Cardiac fibroblast (primary cell): Measurements from ENCODE around the gene ANKRD29.

Source experiments
- DNase-seq, 2 donors: peaks; one replicate each; pipeline versions ENCODE4 v3.0.0 to v3.0.0-alpha.2; 2010; ENCODE audit warnings: low read depth in 2 of 2
- H3K4me3 ChIP-seq, 2 donors: replicated peaks in 1 of 2; 1 replicate in 1 of 2; 2 replicates in 1 of 2; pipeline ENCODE4 v1.5.1; 2011; ENCODE audit warnings: low read depth in 2 of 2, low read length in 2 of 2, mild to moderate bottlenecking in 2 of 2, moderate library complexity in 1 of 2
- TF ChIP-seq, protein P1 (sequence below): IDR thresholded peaks from one replicate; pipeline ENCODE4 v1.5.1; 2011; ENCODE audit warnings: low read depth, mild to moderate bottlenecking, low read length, inconsistent platforms

The ANKRD29 gene

DNA sequence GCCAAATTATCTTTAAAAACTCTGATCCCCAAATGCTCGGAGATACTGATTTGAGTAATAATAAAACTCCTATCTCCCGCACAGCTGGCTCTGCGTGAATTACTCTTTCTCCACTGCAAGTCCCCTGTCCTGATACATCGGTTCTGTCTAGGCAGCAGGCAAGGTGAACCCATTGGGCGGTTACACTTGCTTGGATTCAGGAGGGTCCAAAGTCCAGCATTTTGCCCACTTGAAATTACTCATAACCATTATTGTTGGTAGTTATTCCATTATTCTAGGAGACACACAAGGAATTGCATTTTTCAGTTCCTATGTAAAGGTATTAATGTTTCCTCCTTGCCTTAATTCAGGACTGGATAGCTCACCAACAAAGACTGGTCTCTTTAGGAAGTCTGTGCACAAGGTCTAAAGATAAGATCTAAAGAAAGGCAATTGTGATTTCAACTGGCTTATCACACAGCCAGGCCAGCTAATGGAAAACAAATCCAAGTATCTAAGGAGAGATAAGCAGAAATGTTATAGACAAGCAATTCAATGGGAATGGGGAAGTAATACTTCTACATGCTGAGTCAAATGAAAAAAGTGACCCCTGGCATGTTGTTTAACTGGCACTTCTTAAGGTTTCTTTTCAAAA, 53.2 kb downstream of the ANKRD29 start:
- H3K4me3 ChIP-seq, result no peak overlapping the region
- TF ChIP-seq, protein P1, sequence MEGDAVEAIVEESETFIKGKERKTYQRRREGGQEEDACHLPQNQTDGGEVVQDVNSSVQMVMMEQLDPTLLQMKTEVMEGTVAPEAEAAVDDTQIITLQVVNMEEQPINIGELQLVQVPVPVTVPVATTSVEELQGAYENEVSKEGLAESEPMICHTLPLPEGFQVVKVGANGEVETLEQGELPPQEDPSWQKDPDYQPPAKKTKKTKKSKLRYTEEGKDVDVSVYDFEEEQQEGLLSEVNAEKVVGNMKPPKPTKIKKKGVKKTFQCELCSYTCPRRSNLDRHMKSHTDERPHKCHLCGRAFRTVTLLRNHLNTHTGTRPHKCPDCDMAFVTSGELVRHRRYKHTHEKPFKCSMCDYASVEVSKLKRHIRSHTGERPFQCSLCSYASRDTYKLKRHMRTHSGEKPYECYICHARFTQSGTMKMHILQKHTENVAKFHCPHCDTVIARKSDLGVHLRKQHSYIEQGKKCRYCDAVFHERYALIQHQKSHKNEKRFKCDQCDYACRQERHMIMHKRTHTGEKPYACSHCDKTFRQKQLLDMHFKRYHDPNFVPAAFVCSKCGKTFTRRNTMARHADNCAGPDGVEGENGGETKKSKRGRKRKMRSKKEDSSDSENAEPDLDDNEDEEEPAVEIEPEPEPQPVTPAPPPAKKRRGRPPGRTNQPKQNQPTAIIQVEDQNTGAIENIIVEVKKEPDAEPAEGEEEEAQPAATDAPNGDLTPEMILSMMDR, result no peak
- no peak for DNase-seq

DNA sequence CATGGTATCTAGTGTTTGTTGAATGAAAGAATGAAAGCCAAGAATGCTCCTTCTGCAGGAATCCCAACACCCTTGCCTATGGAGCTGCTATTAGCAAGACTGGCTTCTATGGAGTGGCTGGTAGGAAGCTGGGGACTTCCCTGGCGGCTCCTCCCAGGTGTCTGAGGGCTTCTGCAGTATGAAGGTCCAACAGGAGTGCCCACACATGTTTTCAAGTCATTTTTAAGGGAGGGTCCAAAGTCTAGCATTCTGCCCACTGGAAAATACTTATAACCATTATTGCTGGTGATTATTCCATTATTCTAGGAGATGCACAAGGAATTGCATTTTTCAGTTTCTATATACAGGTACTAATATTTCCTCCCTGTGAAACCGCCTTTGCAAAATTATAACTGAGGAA, 54.5 kb downstream of the ANKRD29 start:
- TF ChIP-seq, protein P1, result no peak
- no peak overlapping the region for H3K4me3 ChIP-seq

DNA sequence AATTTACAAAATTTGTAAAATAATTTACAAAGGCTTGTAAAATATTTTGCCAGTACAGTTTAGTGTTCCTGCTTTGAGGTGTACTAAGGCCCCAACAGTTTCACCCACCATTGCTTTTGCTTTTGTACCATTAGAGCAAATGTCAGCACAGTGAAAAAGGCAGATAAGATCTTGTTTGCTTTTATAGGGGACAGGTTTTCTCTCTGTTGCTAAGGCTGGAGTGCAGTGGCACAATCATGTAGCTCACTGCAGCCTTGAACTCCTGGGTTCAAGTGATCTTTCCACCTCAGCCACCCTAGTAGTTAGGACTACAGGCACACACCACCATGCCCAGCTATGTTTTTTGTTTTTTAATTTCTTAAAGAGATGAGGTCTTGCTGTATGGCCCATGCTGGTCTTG, 56.8 kb downstream of the ANKRD29 start:
- TF ChIP-seq, protein P1, result no peak
- no peak for DNase-seq
- H3K4me3 ChIP-seq, result no peak overlapping the region

More for the DNA sequence above, 54.5 kb downstream of the ANKRD29 start:
- DNase-seq, result no peak

DNA sequence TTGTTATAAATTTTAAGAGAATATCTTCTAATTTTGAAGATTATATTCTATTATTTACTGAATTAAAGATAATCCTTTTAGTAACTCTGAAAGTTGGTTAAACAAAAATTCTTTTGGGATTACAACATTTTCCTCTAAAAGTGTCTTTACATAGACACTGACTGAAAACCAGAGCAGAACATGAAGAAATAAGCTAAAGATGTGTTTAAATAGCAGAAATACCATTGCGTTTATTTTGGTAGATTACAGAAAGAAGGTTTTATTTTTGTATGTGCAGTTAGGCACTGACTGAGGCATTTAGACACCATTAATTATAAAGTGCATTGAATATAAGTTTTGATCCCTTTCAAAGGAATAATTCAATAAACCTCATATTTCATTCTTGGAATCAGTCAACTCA, 62.9 kb downstream of the ANKRD29 start:
- TF ChIP-seq, protein P1, result no peak
- no peak overlapping the region for H3K4me3 ChIP-seq
- no peak for DNase-seq

DNA sequence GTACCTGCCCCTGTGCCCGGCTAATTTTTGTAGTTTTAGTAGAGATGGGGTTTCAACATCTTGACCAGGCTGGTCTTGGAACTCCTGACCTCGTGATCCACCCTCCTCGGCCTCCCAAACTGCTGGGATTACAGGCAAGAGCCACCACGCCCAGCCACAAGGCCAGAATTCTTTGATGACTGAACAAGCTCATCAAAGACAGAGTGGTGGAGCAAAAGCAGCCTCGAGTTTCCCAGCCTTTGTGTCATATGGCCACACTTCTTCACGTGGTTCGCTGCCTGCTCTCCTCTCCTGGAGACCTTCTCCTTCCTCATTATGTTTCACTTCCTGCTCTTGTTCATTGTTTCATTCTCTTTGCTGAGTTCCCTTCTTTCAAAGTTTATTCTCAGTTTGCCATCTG, 66.5 kb downstream of the ANKRD29 start:
- no peak overlapping the region for H3K4me3 ChIP-seq
- no peak for DNase-seq
- TF ChIP-seq, protein P1, result no peak

DNA sequence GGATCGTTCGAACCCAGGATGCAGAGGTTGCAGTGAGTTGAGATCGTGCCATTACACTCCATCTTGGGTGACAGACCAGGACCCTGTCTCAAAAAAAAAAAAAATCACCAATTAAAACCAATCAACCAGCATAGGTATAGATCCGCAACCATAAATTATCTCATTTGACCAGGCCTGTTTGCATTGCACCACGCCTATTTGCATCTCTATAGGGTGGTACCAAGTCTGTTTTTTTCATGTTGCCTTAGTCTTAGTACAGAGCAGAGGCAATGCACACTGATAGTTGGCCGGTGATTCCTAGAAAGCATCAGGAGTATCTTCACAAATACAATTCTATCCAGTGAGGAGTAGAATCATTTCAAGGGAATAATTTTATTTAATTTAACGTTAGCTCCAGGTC, 67.1 kb downstream of the ANKRD29 start:
- TF ChIP-seq, protein P1, result no peak
- no peak for DNase-seq
- H3K4me3 ChIP-seq, result no peak overlapping the region

DNA sequence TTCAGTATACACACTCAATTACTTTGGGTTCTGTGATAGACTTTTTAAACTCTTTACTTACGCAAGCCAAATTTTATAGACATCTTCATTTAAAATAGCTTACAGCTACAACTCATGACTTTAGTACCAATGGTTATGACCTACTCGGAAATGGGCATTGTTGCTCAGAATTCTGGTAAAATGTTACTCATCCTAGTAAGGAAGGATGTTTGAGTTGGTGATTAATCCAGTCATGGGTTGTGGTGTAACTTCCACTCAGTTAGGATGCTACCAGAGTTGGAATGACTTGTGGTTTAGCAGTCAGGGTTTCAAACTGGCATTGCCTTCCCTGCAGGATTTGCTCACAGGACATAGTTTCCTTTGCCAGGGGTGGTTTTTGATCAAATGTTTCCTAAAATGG, 69.0 kb downstream of the ANKRD29 start:
- H3K4me3 ChIP-seq, result no peak overlapping the region
- DNase-seq, result peak; percentile 82 to 96
- TF ChIP-seq, protein P1, result no peak
